Measurements from ENCODE around the gene TMEM87A. TPM values are rescaled to one million over a fixed set of nuclear protein-coding genes. Genes with fewer than 3 reads are reported as not detected.

TMEM87A gene
- total and polyA plus RNA-seq, 2 of the 8 experiments (the other 6 are each of a cell fraction or from before 2014, with no cell fraction given) = 15.2 to 33.1 TPM

- H4K5ac ChIP-seq (ENCODE audit: insufficient read length, low read depth, low read length) = no peak overlapping the region
- no peak overlapping the region for H3K4me2 ChIP-seq (ENCODE audit: insufficient read depth in 1 of 2, low read depth in 2 of 2, low read length in 2 of 2)
- DNase-seq (ENCODE audit: low read depth in 1 of 2, low spot score in 2 of 2) (no peak), FAIRE-seq (no peak)
- H3K9me3 ChIP-seq (ENCODE audit: insufficient read depth in 2 of 2, low read depth in 1 of 2, low read length in 1 of 2) = no peaks in the 10 kb centered on the region
- H3K23ac ChIP-seq (ENCODE audit: insufficient read length) = no peak overlapping the region
- no peak overlapping the region for H4K91ac ChIP-seq (replicated peaks; ENCODE audit: insufficient read length, low read length)
- H3K27ac ChIP-seq (ENCODE audit: low read depth, low read length) = no peak overlapping the region
- WGBS, 2 experiments (ENCODE audit: extremely low coverage in 1 of 2, insufficient coverage in 1 of 2, insufficient read length in 1 of 2, insufficient replicate concordance in 2 of 2, low coverage in 1 of 2, low lambda C conversion rate in 2 of 2, missing lambda C conversion rate in 1 of 2) = 92% methylated on average over 4 of the region's 4 CpGs; no CpG with 5 or more reads in 1 of the 2 experiments
- no peaks in the 10 kb centered on the region for H3K79me2 ChIP-seq (ENCODE audit: control insufficient read depth in 1 of 2, insufficient read depth in 2 of 2, low read length in 2 of 2)
- no peak overlapping the region for H3K4me3 ChIP-seq (ENCODE audit: extremely low read depth in 1 of 4, insufficient read depth in 2 of 4, low read depth in 3 of 4, low read length in 4 of 4)
- H2BK5ac ChIP-seq (ENCODE audit: low read depth, low read length) = no peak overlapping the region
- H2BK12ac ChIP-seq (ENCODE audit: low read depth, low read length) = no peak overlapping the region
- TF ChIP-seq RNF2 (IDR thresholded peaks at IDR 0.05; ENCODE audit: borderline replicate concordance, low read depth, low read length, missing control alignments, poor library complexity, severe bottlenecking) = no peak
- 0 out of 2 replicates have a peak, but pooled peaks have one; percentile 8 for TF ChIP-seq CEBPB (IDR thresholded peaks at IDR 0.05; ENCODE audit: low read depth, low read length)
- no peak overlapping the region for H2AFZ ChIP-seq (ENCODE audit: low read length)
- H3K14ac ChIP-seq (ENCODE audit: insufficient read length) = no peak overlapping the region
- H3K9ac ChIP-seq (replicated peaks in 1 of 4; ENCODE audit: extremely low read depth in 1 of 4, low read depth in 3 of 4, low read length in 3 of 4) = no peak overlapping the region
- no peak overlapping the region for H3K56ac ChIP-seq (replicated peaks; ENCODE audit: insufficient read length, low read depth, low read length)
- POLR2A ChIA-PET (ENCODE audit: partially characterized antibody) = interaction anchor here (4.4 kb wide), 1 partner anchor 12 kb away, joined by 27 read pairs; the partner anchor contains the start of genes GANC and TMEM87A
- CTCF ChIA-PET (ENCODE audit: partially characterized antibody) = interaction anchor here (0.7 to 1.2 kb wide), 2 partner anchors 27 to 515 kb away, joined by 3 read pairs; no protein-coding TSS in a partner anchor
- no peak overlapping the region for H3K4ac ChIP-seq (replicated peaks; ENCODE audit: insufficient read length, low read depth, low read length)
- no peaks in the 10 kb centered on the region for H3K23me2 ChIP-seq (ENCODE audit: low read depth, low read length)
- H2BK20ac ChIP-seq (ENCODE audit: low read length) = no peak overlapping the region
- H2BK120ac ChIP-seq (replicated peaks; ENCODE audit: low read depth, low read length) = no peak overlapping the region
- no peak overlapping the region for H2BK15ac ChIP-seq (ENCODE audit: low read length)
- no peak overlapping the region for H4K8ac ChIP-seq (ENCODE audit: extremely low read depth, insufficient read depth, low read length)
- H3K18ac ChIP-seq (ENCODE audit: extremely low read depth, low read length) = no peak overlapping the region
- no peaks in the 10 kb centered on the region for H4K20me1 ChIP-seq (replicated peaks in 1 of 2; ENCODE audit: control insufficient read depth in 1 of 2, insufficient read depth in 2 of 2, low read length in 2 of 2)
- H3K27me3 ChIP-seq (replicated peaks in 1 of 4; ENCODE audit: control insufficient read depth in 3 of 4, extremely low read depth in 1 of 4, insufficient read depth in 3 of 4, low read length in 3 of 4) = no peaks in the 10 kb centered on the region
- H3K4me1 ChIP-seq (replicated peaks in 1 of 4; ENCODE audit: control insufficient read depth in 3 of 4, insufficient read depth in 4 of 4, low read length in 3 of 4) = no peaks in the 10 kb centered on the region
- no peaks in the 10 kb centered on the region for H3K79me1 ChIP-seq (ENCODE audit: low read depth, low read length)
- H2AK5ac ChIP-seq (ENCODE audit: low read depth, low read length) = no peak overlapping the region
- H3K36me3 ChIP-seq (ENCODE audit: control insufficient read depth in 2 of 4, insufficient read depth in 4 of 4, low read length in 3 of 4) = peaks cover 0 to 3% (median 0%) of the 10 kb centered on the region in 4 experiments; a peak in 1 of 8 replicates
Measured at GRCh38 chr15:42286445-42287029, 13.3 kb upstream of the TMEM87A start.
